ENCODE results near the gene HAS3.
"Not testable (repeated sequence)": the region's sequence is repeated elsewhere in the genome, so short reads cannot be mapped to it uniquely, and the experiment has no call there.

Gene HAS3, protein sequence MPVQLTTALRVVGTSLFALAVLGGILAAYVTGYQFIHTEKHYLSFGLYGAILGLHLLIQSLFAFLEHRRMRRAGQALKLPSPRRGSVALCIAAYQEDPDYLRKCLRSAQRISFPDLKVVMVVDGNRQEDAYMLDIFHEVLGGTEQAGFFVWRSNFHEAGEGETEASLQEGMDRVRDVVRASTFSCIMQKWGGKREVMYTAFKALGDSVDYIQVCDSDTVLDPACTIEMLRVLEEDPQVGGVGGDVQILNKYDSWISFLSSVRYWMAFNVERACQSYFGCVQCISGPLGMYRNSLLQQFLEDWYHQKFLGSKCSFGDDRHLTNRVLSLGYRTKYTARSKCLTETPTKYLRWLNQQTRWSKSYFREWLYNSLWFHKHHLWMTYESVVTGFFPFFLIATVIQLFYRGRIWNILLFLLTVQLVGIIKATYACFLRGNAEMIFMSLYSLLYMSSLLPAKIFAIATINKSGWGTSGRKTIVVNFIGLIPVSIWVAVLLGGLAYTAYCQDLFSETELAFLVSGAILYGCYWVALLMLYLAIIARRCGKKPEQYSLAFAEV

DNA sequence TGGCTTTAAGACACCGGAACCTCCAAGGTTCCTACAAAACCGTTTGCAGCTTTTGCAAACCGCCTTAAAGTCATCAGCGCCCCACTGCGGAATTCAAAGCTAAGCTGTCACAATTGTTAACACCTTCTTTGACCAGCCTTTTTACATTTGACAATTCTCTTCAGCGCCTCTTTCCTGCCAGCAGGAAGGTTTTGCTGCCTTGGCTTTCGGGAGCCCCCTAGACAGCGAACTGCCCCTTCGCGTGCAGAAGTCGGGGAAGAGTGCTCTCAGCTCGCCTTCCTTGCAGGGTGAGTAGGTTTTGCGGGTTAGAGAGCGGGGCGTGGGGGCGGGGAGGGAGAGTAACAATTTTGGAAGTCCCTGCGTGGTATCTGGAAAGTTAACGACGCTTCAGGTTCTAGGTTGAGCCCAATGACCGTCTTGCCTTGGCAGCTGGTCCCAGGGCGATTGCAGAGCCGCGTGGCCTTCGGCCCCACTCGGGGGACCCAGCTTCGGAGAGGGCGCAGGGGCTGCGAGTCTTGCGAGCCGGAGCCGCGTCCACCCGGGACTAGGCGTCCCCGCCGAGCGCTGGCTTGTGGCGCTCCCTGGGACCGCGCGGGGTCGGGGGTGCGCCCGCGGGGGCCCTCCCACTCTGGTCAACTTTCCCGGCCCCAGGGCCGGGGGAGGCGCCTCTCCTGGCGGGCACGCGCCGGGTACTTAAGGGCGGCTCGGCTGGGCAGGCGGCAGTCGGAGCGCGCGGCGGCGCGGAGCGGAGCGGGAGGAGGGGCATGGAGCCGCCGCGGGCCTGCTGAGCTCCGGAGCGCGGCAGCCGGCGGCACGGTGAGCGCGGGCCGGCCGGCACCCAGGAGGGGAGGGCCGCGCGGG lies at the start of gene HAS3:
Gene HAS3, plus strand, starts transcription at position 153 of the 861 bp plus-strand sequence. CDS start 3,743 bp downstream, outside the sequence.
- DNase-seq, result peak; percentile 10

GRCh38 chr16:69055980-69056379 lies 49.5 kb upstream of the HAS3 start:
- DNase-seq, result no peak

GRCh38 chr16:69056421-69056820 lies 49.0 kb upstream of the HAS3 start:
- no peak for DNase-seq

GRCh38 chr16:69057400-69058378 lies 47.8 kb upstream of the HAS3 start:
- no peak for DNase-seq

DNA sequence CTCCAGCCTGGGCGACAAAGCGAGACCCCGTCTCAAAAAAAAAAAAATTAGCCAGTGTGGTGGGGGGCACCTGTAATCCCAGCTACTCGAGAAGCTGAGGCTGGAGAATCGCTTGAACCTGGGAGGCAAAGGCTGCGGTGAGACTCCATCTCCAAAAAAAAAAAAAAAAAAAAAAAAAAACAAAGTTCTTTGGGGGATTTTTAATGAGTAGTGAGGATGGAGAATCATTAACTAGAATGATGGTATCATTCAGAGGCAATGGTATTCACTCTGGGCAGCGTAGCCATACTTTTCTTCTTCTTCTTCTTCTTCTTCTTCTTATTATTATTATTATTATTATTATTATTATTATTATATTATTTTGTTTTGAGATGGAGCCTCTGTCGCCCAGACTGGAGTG lies 42.0 kb upstream of the HAS3 start:
- not testable (repeated sequence) for DNase-seq

DNA sequence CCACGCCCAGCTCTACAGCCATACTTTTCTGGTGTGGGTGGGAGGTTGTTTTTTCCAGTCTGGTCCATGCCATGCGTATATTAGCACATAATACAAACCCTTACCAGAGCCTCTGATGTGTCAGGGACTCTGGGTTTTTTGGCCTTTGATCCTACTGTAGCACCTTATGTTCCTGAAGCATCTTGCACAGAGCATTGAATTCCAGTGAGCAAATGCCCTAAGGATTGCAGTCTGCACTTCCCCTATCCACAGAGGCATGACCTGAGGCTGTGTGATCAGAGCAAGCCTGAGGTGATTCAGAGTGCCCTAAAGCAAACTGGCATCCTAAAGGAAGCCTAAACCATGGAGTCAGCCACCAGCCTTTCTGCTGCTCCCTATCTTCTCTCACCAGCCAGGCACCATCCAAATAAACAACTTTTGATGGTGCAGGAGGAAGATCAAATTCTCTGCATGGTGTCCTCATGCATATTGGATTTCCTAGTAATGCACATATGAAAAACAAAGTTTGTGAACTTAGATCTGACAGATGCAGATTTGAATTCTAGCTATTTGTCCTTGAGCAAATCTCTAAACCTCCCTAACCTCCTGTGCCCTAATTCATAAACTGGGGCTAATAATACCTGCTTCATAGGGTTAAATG lies 41.2 kb upstream of the HAS3 start:
- no peak for DNase-seq

DNA sequence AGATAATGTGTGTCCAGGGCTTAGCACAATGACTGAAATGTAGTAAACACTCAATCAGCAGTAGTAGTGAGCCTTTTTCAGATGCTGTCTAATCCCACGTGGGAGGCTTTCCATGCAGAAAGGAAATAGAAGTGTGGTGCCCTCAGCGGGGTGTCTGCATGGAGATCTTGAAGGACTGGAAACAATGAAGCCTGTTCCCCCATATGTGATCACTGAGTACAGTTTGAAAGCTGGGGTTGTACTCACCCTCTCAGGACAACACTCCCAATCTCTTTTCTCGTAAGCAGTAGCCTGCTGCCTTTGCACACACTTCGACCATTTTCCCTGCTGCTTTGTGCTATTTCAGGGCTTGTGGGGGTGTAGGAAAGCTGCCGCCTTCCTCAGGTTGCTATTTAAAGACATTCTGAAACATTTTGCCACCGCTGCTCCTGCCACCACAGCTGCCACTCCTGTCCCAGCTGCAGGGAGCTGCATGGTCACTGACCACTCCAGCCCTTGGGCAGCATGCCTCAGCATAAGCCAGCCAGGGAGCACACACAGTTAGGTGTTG lies 40.6 kb upstream of the HAS3 start:
- DNase-seq, result no peak

GRCh38 chr16:69069504-69069903 lies 35.9 kb upstream of the HAS3 start:
- DNase-seq, result no peak

DNA sequence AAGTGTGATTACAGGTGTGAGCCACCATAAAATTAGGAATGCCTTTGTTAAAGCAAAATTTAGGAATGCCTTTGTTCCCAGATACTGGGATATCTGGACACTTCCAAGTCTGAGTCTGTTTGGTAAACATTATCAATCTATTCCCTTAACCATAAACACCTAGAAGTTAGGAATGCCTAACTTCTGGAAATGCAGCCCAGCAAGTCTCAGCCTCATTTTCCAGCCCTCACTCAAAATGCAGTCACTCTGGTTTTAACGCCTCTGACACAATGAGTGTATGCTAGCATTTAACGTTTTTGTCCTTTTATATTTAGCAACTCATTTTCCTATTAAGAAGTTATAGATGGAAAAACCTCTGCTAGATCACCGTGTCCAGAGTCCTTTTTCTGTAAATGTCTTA lies 34.4 kb upstream of the HAS3 start:
- DNase-seq, result no peak

GRCh38 chr16:69072640-69072974 lies 32.8 kb upstream of the HAS3 start:
- DNase-seq, result no peak

GRCh38 chr16:69073181-69073702 lies 32.2 kb upstream of the HAS3 start:
- no peak for DNase-seq

- DNase-seq, result no peak
These were observed 28.2 kb upstream of the HAS3 start for GRCh38 chr16:69077251-69077650.

- DNase-seq, result no peak
These were observed 27.4 kb upstream of the HAS3 start for GRCh38 chr16:69078073-69078472.

DNA sequence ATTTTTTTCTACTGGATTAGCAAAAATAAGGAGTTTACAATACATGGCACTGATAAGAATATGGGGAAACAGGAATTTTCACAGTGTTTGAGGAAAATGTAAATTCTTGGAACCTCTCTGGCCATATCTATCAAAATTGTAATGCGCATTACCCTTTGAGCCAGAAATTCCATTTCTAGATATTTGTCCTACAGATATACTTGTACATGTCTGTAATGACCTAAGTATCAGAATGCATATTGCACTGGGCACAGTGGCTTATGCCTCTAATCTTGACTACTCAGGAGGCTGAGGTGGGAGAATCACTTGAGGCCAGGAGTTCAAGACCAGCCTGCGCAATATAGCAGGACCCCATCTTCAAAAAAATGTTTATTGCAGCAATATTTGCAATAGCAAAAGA lies 25.8 kb upstream of the HAS3 start:
- DNase-seq, result no peak

DNA sequence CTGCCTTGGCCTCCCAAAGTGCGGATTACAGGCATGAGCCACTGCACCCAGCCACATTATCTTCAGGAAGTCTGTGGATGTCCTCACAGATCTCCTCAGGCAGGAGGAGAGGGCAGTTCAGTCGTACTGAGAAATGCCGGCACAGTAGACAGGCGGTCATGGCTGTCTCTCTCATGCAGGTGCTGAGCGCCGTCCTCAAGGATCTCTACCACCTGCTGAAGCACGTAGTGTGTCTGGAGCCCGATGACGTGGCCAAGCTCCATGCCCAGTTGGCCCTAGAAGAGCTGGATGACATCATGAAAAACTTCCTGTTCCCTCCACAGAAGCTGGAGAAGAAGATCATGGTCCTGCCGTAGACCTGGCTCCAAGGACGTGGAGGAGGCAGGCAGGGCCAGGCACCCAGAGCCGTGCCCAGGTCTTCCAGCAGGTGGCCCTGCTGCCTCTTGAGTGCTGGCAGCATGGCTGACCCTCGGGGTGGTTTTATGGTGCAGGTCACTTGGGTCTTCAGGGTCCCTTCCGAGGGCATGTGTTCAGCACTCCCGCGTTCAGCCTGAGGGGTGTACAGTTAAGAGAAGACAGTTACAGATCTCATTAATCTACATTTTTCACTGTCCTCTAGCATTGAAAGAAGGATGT lies 22.0 kb upstream of the HAS3 start:
- DNase-seq, result no peak

DNA sequence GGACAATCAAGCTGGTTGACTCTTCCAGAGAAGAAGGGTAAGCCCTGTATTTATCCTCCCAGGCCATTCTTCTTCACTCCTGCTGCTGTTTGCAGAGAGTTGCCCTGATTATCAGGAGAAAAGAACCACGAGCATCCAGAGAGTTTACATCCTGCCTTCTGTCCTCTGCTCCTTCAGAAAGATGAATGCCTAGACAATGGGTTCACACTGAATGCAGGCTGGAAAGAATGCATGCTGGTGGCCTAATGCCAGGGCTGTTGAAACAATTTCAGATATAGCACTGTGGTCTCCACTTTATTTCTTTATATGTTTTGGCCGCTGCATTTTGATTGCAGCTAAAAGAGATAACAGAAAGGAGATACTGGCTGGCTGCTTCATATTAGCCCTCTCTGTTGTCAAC lies 21.2 kb upstream of the HAS3 start:
- no peak for DNase-seq

DNA sequence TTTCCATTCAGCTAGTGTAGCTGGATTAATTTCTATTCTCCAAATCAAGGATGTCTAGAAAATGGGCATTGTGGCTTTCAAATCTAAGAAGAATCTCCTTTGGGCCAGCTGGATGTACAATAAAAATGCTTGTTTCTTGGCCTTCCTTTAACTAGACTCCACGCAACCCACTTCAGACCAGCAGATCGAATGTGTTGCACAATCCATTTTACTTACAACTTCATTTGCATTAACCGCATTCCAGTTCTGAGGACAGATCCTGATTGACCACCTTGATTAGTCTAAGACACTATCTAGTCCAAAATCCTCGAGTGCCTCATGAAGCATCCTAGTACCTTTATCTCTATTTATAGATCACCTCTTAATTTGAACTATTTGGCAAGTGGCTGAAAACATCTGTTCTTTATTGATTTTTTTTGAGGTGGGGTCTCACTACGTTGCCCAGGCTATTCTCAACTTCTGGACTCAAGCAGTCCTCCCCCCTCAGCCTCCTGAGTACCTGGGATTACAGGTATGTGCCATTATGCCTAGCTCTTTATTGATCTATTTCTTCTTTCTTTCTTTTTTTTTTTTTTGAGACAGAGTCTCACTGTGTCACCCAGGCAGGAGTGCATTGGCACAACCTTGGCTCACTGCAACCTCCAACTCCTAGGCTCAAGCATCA lies 20.3 kb upstream of the HAS3 start:
- no peak for DNase-seq

DNA sequence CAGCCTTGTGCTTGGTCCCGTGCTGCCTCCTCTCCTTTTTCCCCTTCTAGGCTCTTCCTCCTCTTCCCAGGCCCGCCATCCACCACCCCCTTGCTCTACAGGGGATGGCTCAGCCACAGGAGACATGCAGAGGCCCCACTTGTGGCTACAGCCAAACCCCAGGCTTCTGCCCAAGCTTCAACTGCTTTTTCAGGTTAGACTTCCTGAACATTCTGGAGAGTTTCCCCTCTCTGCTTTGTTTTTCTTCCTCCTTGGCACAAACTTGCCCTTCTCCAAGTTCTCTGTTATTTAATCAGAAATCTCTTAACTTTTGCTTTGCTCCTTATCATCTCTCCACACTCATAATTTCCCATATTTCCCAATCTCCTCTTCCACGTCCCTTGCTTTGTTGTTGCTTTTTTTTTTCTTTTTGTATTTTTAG lies 18.3 kb upstream of the HAS3 start:
- DNase-seq, result no peak

- no peak for DNase-seq
These were observed 16.8 kb upstream of the HAS3 start for GRCh38 chr16:69088684-69089083.
